Activated CD4-positive, alpha-beta T cell treated with anti-CD3 and anti-CD28 coated beads, Interleukin-2, amount 50 U/mL, for 24 hours (primary cell): ENCODE results near the gene PWP2.
A peak's percentile ranks its signal among the peaks of the same experiment; 100 is the strongest.
"Not testable (repeated sequence)": the region's sequence is repeated elsewhere in the genome, so short reads cannot be mapped to it uniquely, and the experiment has no call there.

Experiments used
- DNase-seq, 2 donors: peaks; one replicate each; pipeline ENCODE4 v3.0.0-alpha.2; 2020; ENCODE audit warnings: low read depth in 1 of 2, low spot score in 1 of 2

PWP2 gene

DNA sequence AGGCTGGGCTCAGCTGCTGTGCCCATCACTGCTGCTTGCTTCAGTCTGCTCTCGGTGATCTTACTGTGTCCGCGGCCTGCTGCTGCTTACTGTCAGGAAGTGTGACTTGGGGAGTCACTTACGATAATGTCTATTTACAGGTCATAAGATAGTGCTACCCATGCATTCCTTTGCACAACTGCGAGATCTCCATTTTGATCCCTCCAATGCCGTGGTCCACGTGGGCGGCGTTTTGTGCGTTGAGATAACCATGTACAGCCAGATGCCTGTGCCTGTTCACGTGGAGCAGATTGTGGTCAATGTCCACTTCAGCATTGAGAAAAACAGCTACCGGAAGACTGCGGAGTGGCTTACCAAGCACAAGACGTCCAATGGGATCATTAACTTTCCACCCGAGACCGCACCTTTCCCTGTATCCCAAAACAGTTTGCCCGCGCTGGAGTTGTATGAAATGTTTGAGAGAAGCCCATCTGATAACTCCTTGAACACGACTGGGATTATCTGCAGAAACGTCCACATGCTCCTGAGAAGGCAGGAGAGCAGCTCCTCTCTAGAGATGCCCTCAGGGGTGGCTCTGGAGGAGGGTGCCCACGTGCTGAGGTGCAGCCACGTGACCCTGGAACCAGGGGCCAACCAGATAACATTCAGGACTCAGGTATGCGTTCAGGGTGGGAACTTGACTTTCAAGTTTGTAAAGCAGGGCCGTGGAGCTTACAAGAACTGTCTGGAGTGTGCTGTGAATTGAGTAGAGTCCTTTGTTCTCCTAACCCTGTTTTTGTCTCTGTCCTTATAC, 24.4 kb upstream of the PWP2 start:
- DNase-seq = no peak

DNA sequence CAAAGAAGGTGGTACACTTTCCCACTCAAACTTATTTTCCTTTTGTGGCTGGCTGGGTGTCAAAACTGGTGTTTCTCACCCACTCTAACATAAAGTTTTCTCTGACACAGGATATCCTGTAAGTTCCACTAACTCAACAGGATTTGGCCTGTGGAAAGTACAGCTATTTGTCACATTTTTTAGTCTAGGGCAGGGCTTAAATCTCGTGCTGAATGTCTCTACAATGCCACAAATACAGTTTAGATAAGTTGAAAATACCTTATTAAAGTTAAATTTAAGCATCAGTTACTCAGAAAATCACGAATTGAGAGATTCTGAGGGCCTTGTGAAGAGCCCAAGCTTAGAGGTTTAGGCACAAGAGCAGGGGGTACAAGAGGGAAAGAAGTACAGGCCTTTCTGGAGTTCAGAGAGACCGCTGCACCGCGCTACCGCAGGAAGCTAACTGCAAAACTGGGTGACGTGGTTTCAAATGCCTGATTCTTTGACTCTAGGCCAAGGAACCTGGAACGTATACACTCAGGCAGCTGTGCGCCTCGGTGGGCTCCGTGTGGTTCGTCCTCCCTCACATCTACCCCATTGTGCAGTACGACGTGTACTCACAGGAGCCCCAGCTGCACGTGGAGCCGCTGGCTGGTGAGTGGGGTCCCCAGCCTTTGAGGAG, 23.4 kb upstream of the PWP2 start:
- peak; percentile 28 to 55 for DNase-seq

DNA sequence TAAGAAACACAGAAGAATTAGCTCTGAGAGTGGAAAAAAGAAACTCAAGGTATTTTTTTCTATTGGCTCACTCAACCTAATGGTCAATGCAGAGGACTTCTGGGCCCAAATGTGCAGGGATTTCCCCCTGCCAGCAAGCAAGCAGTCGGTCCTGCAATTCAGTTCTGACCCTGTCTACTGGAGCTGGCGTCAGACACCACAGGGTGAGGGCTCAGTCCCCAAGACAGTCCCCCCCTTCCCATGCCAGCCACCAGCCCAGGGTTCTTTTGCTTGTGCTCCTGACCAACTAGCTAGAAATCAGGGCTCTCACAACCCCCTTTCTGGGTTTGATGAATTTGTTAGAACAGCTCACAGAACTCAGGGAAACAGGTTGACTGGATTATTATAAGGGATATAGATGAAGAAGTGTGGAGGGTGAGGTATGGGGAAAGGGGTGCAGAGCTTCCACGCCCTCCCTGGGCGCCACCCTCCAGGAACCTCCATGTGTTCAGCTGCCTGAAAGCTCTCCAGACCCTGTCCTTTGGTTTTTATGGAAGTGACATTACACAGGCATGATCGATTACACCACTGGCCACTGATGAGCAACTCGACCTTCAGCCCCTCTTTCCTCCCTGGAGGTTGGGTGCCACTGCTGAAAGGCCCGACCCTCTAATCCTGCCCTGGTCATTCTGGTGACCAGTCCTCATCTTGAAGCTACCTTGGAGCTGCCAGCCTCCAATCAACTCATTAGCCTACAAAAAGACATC, 22.5 kb upstream of the PWP2 start:
- no peak for DNase-seq

DNA sequence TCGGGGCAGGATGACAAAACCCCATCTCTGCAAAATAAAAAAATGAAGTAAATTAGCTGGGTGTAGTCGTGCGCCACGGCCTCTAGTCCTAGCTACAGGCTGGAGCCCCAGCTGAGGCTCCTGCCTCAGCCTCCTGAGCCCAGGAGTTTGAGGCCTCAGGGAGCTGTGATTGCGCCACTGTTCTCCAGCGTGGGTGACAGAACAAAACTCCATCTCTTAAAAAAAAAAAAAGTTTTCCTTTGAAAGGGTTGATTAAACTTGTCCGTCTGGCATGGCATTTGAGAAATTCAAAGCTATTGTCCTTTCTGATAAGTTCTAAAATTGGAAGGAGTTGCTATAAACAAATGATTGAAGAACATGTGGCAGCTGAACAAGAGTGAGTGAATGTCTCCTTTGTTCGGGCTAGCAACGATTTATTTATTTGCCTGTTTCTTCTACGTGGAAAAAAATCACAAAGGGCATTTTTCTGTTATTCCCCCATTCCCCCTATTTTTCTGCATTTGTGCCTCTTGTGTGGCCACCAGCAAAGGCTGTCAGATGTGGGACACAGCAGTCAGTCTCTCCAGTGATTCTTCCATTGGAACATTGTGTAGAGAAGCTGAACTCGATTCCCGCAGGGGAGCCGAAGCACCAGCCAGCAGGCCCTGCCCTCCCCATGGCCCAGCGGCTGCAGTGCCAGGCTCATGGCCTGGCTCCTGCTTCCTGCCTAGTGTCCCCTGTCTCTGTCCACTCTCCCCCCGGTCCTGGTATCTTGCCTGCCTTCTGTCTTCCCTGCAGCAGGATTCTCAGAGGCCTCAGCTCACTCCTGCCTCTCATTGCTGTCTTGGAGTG, 21.5 kb upstream of the PWP2 start:
- no peak for DNase-seq

DNA sequence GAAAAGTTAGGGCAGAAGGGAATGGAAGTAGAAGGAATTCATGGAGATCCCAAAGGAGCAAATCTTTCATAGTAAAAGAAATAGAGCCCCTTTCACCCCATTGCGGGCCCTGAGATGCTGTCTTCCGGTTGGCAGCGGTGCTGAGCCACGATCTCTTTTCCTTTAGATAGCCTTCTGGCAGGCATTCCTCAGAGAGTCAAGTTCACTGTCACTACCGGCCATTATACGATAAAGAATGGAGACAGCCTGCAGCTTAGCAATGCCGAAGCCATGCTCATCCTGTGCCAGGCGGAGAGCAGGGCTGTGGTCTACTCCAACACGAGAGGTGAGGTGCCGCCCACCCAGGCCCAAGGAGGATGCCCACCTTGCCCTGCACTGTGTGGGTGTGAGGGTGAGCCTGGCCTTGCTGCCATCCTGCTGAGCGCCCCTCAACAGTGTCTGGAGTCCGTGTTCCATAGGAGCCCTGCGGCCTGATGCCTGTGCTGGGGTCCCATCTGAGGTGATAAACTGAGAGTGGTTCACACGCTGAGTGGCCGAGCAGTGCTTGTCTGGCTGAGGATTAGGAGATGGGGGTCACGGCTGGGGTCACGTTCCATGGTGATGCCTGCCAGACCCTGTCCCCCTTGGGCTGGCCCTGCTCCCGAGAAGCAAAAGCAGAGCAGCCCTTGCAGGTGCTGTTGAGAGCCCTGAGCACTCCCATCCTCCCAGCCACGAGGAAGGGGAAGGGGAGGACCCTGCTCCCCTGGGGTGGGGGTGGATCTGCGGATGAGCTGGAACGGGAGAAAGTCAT, 20.4 kb upstream of the PWP2 start:
- DNase-seq = no peak

DNA sequence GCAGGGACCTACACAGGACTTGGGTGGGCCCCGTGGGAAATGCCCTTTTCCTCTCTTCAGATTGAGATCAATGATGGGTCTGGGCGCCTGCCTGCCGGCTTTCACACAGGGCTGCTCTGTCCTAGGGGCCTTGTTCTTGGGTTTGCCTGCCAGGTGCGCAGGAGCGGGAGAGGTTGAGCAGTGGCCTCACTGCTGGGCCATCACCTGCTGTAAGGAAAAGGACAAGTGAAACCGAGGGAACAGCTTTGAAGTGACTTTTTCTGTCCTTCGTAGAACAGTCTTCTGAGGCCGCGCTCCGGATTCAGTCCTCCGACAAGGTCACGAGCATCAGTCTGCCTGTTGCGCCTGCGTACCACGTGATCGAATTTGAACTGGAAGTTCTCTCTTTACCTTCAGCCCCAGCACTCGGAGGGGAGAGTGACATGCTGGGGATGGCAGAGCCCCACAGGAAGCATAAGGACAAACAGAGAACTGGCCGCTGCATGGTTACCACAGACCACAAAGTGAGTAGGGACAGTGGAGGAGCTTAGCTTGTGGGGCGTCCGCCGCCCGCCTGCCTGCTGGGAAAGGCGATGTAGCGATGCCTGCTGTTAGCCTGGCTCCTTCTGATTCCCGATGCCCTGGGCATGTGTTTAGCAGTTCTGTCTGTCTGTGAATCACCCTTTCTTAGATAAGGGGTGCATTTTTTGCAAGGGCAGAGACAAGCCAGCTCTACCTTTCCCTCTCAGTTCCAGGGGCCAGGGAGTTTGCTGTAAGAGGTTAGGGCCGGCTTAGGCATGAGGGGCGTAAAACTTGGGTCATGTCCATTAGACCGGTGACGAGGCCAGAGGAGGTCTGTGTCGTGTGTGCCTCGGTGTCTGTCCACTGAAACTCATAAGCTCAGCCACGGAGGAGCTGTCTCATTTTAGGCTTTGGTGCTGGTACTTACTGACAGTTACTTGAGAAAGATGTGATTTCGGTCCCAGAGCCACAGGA, 19.5 kb upstream of the PWP2 start:
- DNase-seq = no peak

DNA sequence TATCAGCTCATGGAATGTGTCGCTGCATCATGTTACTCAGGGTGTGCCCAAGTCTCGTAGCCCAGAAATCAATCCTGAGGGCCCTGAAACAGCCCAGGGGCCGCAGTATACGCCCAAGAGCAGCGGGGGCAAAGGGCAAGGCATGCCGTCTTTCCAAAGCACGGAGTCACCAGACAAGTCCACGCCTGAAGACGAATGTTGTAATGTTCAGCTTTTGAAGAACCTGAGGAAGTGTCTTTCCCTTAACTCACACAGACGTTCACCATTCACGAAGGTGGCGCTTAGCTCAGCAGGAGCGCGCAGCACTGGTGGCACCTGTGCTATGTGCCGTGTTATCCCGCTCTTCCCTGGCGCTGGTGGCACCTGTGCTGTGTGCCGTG, 18.8 kb upstream of the PWP2 start:
- DNase-seq = no peak

DNA sequence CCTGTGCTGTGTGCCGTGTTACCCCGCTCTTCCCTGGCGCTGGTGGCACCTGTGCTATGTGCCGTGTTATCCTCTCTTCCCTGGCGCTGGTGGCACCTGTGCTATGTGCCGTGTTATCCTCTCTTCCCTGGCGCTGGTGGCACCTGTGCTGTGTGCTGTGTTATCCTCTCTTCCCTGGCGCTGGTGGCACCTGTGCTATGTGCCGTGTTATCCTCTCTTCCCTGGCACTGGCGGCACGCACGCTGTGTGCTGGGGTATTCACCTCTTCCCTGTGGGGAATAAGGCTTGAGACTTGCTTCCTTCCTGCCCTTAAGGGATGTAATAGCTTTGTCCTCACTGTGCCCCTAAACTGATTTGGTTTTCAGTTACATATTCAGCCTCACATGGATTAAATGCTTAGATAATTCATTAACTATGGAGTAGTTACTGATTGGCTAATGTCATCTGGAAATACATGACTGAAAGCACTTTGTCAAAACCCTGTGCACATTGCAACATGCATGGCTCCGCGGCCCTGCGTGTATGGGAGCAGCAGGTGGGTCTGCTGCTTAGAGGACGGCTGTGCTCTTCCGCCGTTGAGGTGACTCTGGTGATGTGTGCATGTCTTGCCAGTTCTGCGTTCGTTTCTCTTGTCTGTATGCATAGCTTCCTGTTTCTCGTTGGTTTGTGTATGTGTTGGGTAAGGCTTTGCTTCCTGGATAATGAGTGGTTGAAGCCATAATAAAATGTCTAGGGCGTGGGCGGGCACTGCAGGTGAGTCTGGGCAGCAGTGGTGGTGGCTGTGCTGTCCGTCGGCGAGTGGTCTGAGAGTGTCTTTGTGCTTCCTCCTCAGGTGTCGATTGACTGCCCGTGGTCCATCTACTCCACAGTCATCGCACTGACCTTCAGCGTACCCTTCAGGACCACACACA, 17.9 kb upstream of the PWP2 start:
- no peak for DNase-seq

DNA sequence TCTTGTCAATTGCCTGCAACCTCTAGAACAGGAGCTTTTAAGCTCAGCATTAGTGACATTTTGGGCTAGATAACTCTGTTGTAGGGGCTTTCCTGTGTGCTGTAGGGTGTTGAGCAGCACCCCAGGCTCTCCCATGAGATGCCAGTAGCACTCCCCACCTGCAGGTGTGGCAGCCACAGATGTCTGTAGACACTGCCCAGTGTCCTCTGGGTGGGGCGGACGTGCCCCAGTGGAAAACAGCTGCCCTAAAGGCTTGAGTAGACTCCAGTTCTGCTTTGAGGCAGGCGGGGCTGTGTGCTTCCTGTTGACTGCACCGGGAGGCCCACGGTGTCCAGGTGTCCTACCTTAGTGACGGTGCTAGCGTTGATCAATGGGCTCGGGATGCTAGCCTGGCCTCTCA, 16.9 kb upstream of the PWP2 start:
- DNase-seq = no peak

DNA sequence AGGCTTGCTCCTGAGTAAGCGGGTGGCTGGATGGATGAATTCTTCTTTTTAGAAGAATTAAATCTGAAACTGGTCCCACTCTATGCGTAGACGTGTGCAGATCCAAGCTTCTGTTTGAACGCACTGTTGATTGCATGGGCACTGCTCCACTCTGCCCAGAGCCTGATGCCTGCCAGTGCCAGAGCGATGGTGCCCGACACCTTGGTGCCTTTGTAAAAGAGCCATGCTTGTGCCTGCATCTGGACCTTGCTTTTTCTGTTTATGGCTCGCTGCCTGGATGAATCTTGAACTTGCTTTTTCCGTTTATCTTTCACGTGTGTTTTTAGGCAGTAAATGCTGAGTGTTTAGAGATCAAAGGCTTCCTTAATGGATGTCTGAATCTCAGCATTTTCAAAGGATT, 15.0 kb upstream of the PWP2 start:
- DNase-seq = no peak

DNA sequence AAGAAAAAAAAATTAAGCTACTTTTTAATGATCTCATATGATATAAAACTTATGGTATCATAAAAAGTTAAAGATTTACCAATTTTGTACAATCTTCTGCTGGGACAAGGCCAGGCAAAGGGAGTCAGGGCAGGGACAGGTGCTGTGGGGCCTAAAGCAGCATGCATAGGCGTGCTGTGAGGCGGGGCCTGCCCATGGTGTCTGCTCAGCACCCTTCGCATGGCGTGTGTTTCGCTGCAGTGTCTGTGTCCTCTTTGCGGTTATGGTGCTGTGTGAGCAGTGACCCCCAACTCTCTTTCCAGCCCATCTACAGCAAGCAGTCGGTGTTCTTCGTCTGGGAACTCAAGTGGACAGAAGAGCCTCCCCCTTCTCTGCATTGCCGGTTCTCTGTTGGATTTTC, 13.4 kb upstream of the PWP2 start:
- DNase-seq = no peak

DNA sequence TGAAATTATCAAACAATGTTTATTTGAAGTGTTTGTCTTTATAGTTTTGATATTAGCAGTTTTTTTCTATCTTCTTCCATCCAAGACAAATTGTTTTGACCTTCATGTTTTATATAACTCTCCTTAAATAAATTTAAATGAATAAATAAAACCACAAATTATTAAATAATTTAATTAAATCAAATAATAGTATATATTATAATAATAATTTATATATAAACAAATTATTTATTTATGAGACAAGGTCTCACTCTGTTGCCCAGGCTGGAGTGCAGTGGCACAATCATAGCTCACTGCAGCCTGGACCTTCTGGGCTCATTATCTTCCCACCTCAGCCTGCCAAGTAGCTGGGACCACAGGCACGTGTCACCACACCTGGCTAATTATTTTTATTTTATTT, 12.4 kb upstream of the PWP2 start:
- no peak for DNase-seq

DNA sequence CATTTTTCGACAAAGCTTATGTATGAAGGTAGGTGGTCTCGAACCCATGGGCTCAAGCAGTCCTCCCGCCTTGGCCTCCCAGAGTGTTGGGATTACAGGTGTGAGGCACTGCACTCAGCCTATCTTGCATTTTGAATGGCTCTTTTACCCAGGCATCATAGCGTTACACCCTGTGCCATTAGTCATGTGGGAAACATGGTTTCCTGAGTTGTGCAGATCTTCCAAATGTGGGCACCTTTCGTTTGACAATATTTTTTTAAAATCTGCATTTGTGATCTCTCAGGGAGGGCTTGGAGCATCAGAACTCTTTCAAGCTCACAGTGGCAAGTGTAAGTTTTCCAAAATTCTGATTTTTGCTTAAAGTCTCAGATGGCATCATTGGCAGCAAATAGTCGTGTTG, 8.7 kb upstream of the PWP2 start:
- DNase-seq = not testable (repeated sequence)

DNA sequence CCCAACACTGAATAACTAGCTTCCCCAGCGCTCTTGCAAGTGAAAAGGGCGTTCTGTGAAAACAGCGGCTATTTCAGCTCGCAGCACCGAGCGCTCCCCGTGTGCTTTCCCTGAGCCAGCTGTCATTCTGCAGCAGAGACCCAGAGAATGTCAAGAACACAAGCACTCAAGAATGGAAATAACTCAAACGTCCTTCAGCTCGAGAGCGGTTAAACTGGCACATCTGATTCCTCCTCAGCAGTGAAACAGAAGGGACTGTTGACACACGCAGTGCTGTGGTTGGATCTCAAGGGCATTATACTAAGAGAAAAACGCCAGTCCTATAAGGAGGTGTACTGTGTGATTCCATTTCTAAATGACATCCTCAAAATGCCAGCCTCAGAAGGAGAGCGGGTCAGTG, 8.2 kb upstream of the PWP2 start:
- not testable (repeated sequence) for DNase-seq

DNA sequence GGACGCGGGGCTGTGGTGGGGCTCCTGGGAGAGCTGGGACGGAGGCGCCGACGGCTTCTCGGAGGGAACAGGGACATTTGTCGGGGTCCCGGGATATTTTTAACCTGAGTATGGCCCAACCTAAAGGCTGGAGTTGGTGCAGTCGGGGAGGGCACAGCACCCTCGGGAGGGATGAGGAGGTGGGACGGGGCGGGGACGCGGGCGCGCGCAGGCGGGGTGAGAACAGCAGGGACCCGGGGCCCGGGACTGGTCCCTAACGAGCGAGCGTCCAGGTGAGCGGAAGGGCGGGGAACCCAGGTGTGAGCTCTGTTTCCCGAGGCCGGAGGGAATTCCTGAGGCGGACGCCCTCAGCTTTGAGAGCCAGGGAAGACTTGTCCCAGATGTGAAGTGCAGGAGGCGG, 390 bp downstream of the PWP2 start:
- DNase-seq = not testable (repeated sequence)

DNA sequence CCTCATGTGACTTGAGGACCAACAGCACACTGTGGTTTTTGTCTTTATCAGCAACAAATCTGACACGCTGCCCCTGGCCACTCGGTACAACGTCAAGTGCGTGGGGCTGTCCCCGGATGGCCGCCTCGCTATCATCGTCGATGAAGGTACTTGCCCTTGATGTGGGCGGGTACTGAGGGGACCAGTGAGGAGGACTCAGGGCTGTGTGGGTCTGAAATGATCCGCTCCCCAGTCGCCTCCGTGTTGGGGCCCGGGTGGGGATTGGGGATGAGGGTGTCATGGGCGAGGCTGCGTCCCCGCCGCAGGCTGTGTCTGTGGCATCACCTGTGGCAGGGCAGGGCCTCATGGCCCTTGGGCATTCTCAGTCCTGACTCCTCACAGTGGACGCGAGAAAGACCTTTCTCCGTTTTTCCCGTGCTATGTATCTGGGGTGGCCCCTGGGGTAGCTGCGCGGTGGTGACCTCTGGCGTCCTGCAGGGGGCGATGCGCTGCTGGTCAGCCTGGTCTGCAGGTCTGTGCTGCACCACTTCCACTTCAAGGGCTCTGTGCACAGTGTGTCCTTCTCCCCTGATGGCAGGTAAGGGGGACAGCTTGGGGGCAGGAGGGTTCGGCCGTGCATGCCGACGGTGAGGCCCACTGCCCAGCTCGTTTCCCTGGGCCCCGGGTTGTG, 6.6 kb downstream of the PWP2 start:
- DNase-seq = not testable (repeated sequence)

DNA sequence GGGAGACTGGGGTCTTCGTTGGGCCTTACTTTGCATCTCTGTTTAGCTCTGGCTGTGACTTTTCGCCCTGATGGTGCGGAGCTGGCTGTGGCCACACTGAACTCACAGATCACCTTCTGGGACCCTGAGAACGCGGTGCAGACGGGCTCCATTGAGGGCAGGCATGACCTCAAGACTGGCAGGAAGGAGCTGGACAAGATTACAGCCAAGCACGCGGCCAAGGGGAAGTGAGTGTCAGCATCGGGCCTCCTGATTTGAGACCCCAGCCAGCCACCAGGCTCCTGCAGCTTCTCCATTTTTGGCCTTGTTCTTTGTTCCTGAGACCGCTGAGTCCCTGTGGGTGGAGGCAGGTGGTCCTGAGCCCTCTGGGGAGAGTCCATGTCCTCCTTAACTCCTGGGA, 14.9 kb downstream of the PWP2 start:
- not testable (repeated sequence) for DNase-seq

DNA sequence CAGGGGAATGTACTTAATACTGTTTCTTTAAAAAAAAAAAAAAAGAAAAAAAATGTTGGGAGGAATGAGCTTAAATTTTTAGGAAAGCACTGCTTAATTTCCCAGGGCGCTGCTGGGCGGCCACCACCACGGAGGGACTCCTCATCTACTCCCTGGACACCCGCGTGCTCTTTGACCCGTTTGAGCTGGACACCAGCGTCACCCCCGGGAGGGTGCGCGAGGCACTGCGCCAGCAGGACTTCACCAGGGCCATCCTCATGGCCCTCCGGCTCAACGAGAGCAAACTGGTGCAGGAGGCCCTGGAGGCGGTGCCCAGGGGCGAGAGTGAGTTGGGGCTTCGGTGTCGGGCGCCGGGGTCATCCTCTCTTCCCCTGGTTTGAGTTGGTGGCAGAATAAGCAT, 20.6 kb downstream of the PWP2 start:
- DNase-seq = not testable (repeated sequence)
